Measurements from ENCODE around the gene ZSWIM8. TPM values are rescaled to one million over a fixed set of nuclear protein-coding genes. Genes with fewer than 3 reads are reported as not detected.

Gene ZSWIM8
- 33.4 and 90.1 TPM in 2 replicates for total RNA-seq

GRCh38 chr10:73785211-73785720 lies at the start of gene ZSWIM8:
ZSWIM8 (plus strand) TSS chr10:73785606; CDS start chr10:73785879, 273 bp downstream.

GRCh38 chr10:73743905-73744663 lies 41.3 kb upstream of the ZSWIM8 start, which contains the start of gene SEC24C:
SEC24C (plus strand) TSS chr10:73744372; CDS start chr10:73746833, 2,461 bp downstream.

GRCh38 chr10:73781879-73782748 lies 3.3 kb upstream of the ZSWIM8 start, which contains the start of gene CHCHD1:
CHCHD1 (plus strand) TSS chr10:73782048; CDS start chr10:73782076, 28 bp downstream.

Other genes with a start within 250 kb of the ZSWIM8 start
- 5.8 and 6.5 TPM in 2 replicates for gene USP54, start 194.3 kb upstream of the ZSWIM8 start, total RNA-seq
- 0.39 TPM in 1 of 2 replicates, not detected in the other for gene MYOZ1, start 144.1 kb upstream of the ZSWIM8 start, total RNA-seq
- gene SYNPO2L, start 129.6 kb upstream of the ZSWIM8 start, total RNA-seq = 0.08 TPM in 1 of 2 replicates, not detected in the other
- gene AGAP5, start 87.5 kb upstream of the ZSWIM8 start, total RNA-seq = 0.13 and 4.4 TPM in 2 replicates
- gene SEC24C, start 41.2 kb upstream of the ZSWIM8 start, total RNA-seq = 55.7 and 56.8 TPM in 2 replicates
- 40.6 and 56.0 TPM in 2 replicates for gene CHCHD1, start 3.6 kb upstream of the ZSWIM8 start, total RNA-seq
- 7.4 and 35.7 TPM in 2 replicates for gene NDST2, start 26.0 kb downstream of the ZSWIM8 start, total RNA-seq
- gene CAMK2G, start 88.9 kb downstream of the ZSWIM8 start, total RNA-seq = 14.7 and 18.3 TPM in 2 replicates
- gene PLAU, start 125.5 kb downstream of the ZSWIM8 start, total RNA-seq = 156 and 449 TPM in 2 replicates
- gene VCL, start 212.5 kb downstream of the ZSWIM8 start, total RNA-seq = 122 and 173 TPM in 2 replicates